Left hindlimb (tissue), 1 donor: ENCODE measurements around the gene DRAM1.
"Not testable (repeated sequence)": the region's sequence is repeated elsewhere in the genome, so short reads cannot be mapped to it uniquely, and the experiment has no call there.

Experiments used
- DNase-seq: peaks from one replicate; pipeline ENCODE4 v3.0.0-alpha.2; 2018

DRAM1 gene

GRCh38 chr12:101908395-101908794 is 31.0 kb downstream of the DRAM1 start:
- DNase-seq, result no peak

- no peak for DNase-seq
These were observed 32.3 kb downstream of the DRAM1 start for GRCh38 chr12:101909646-101910045.

- DNase-seq, result no peak
These were observed 38.5 kb downstream of the DRAM1 start for GRCh38 chr12:101915841-101916240.

GRCh38 chr12:101918805-101919204 is 41.4 kb downstream of the DRAM1 start:
- DNase-seq, result not testable (repeated sequence)

GRCh38 chr12:101919447-101919846 is 42.1 kb downstream of the DRAM1 start:
- DNase-seq, result no peak

- no peak for DNase-seq
These were observed 43.5 kb downstream of the DRAM1 start for GRCh38 chr12:101920906-101921305.

- DNase-seq, result no peak
These were observed 45.8 kb downstream of the DRAM1 start for GRCh38 chr12:101923045-101923718.

- no peak for DNase-seq
These were observed 47.2 kb downstream of the DRAM1 start for GRCh38 chr12:101924618-101925017.

GRCh38 chr12:101925361-101925760 is 48.0 kb downstream of the DRAM1 start:
- no peak for DNase-seq

GRCh38 chr12:101925935-101926334 is 48.6 kb downstream of the DRAM1 start:
- no peak for DNase-seq

GRCh38 chr12:101927036-101927435 is 49.7 kb downstream of the DRAM1 start:
- DNase-seq, result no peak

- no peak for DNase-seq
These were observed 50.6 kb downstream of the DRAM1 start for GRCh38 chr12:101927999-101928398.

GRCh38 chr12:101928556-101928955 is 51.2 kb downstream of the DRAM1 start:
- DNase-seq, result no peak

GRCh38 chr12:101929365-101930041 is 52.1 kb downstream of the DRAM1 start:
- no peak for DNase-seq

- DNase-seq, result no peak
These were observed 54.3 kb downstream of the DRAM1 start for GRCh38 chr12:101931498-101932326.

- no peak for DNase-seq
These were observed 56.6 kb downstream of the DRAM1 start for GRCh38 chr12:101933866-101934514.

GRCh38 chr12:101935890-101936746 is 58.7 kb downstream of the DRAM1 start:
- DNase-seq, result no peak

GRCh38 chr12:101939306-101939705 is 61.9 kb downstream of the DRAM1 start:
- DNase-seq, result no peak

GRCh38 chr12:101939856-101940265 is 62.5 kb downstream of the DRAM1 start:
- DNase-seq, result peak; percentile 65

GRCh38 chr12:101940400-101940950 is 63.1 kb downstream of the DRAM1 start:
- no peak for DNase-seq

GRCh38 chr12:101941306-101942249 is 64.2 kb downstream of the DRAM1 start:
- no peak for DNase-seq
